Tibial artery (tissue), 4 donors: ENCODE results near the gene ZNF385D.
"Not testable (repeated sequence)": the region's sequence is repeated elsewhere in the genome, so short reads cannot be mapped to it uniquely, and the experiment has no call there.

ENCODE experiments used
- DNase-seq, 2 donors: peaks; one replicate each; pipeline ENCODE4 v3.0.0-alpha.2; 2019
- H3K27ac ChIP-seq, 2 donors: fragments of 200-600 bp; sonication (generic) in 1 of 2; 1 replicate in 1 of 2; 2 replicates in 1 of 2; pipeline ENCODE4 v1.5.1; 2018 to 2019; ENCODE audit warnings: mild to moderate bottlenecking in 1 of 2
- H3K27me3 ChIP-seq, 2 donors: fragments of 200-600 bp; sonication (generic) in 1 of 2; one replicate each; pipeline versions ENCODE4 v1.5.1 to v1.6.0; 2016 to 2019
- H3K36me3 ChIP-seq, 3 donors: fragments of 200-600 bp; sonication (generic) in 2 of 3; one replicate each; pipeline ENCODE4 v1.5.1; 2016 to 2019; ENCODE audit warnings: mild to moderate bottlenecking in 2 of 3
- H3K4me1 ChIP-seq, 4 donors: fragments of 200-600 bp; sonication (generic) in 2 of 4; 1 replicate in 3 of 4; 2 replicates in 1 of 4; pipeline ENCODE4 v1.5.1; 2016 to 2019
- H3K4me3 ChIP-seq, 2 donors: fragments of 200-600 bp; sonication (generic) in 1 of 2; 1 replicate in 1 of 2; 2 replicates in 1 of 2; pipeline ENCODE4 v1.5.1; 2018 to 2019; ENCODE audit warnings: mild to moderate bottlenecking in 2 of 2
- H3K9me3 ChIP-seq, 3 donors: fragments of 200-600 bp; sonication (generic) in 1 of 3; one replicate each; pipeline ENCODE4 v1.5.1; 2016 to 2019
- intact Hi-C: fragments of 100-400 bp; cut with DNase I; formaldehyde crosslinking; loops from one replicate; pipeline ENCODE4 v1.15.0; 2023; ENCODE audit warnings: low total_unique reads
- TF ChIP-seq, protein P1 (sequence below), 2 experiments: fragments of 200-600 bp in 1 of 2; fragments of 450-650 bp in 1 of 2; IDR thresholded peaks; one replicate each; pipeline ENCODE4 v1.5.1; 2017 to 2019; ENCODE audit warnings: antibody characterized with exemption in 2 of 2, mild to moderate bottlenecking in 1 of 2, moderate library complexity in 1 of 2

The ZNF385D gene

DNA sequence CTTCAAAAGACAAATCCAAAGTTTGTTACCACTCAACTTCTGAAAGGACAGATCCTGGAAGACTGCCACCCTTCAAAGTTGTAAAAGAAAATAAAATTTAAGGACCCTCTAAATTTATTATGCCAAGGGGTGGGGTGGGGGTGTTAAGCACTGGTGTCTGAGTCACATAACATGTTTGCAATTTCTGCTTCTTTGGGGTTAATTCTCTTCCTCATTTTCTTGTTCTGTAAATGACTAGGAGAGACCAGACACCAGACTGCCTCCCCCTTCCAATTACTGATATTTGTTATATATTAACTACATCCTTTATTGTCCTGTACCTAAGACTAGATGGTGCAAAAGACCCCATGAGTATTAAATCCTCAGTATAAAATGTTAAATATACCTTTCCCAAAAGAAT, 242.8 kb downstream of the ZNF385D start:
- H3K4me1 ChIP-seq, result no peaks in the 10 kb centered on the region
- H3K9me3 ChIP-seq, result no peaks in the 10 kb centered on the region
- intact Hi-C loops, result no loop called here
- H3K27ac ChIP-seq, result no peak overlapping the region
- no peaks in the 10 kb centered on the region for H3K27me3 ChIP-seq
- no peak for DNase-seq
- TF ChIP-seq, protein P1, sequence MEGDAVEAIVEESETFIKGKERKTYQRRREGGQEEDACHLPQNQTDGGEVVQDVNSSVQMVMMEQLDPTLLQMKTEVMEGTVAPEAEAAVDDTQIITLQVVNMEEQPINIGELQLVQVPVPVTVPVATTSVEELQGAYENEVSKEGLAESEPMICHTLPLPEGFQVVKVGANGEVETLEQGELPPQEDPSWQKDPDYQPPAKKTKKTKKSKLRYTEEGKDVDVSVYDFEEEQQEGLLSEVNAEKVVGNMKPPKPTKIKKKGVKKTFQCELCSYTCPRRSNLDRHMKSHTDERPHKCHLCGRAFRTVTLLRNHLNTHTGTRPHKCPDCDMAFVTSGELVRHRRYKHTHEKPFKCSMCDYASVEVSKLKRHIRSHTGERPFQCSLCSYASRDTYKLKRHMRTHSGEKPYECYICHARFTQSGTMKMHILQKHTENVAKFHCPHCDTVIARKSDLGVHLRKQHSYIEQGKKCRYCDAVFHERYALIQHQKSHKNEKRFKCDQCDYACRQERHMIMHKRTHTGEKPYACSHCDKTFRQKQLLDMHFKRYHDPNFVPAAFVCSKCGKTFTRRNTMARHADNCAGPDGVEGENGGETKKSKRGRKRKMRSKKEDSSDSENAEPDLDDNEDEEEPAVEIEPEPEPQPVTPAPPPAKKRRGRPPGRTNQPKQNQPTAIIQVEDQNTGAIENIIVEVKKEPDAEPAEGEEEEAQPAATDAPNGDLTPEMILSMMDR (IDR thresholded peaks at IDR 0.05), result no peak
- H3K36me3 ChIP-seq, result peaks cover 0 to 8% (median 0%) of the 10 kb centered on the region in 3 donors
- H3K4me3 ChIP-seq, result no peak overlapping the region

GRCh38 chr3:21505711-21506460, 245.1 kb downstream of the ZNF385D start:
- H3K36me3 ChIP-seq, result peaks cover 0 to 8% (median 0%) of the 10 kb centered on the region in 3 donors
- no peak overlapping the region for H3K4me3 ChIP-seq
- intact Hi-C loops, result no loop called here
- DNase-seq, result no peak
- no peaks in the 10 kb centered on the region for H3K9me3 ChIP-seq
- H3K4me1 ChIP-seq, result no peaks in the 10 kb centered on the region
- TF ChIP-seq, protein P1 (IDR thresholded peaks at IDR 0.05), result no peak
- H3K27ac ChIP-seq, result no peak overlapping the region
- no peaks in the 10 kb centered on the region for H3K27me3 ChIP-seq

- DNase-seq, result no peak
Measured at GRCh38 chr3:21502656-21503055, 248.4 kb downstream of the ZNF385D start.

GRCh38 chr3:21500834-21501233, 250.2 kb downstream of the ZNF385D start:
- H3K36me3 ChIP-seq, result no peaks in the 10 kb centered on the region
- intact Hi-C loops, result no loop called here
- no peaks in the 10 kb centered on the region for H3K9me3 ChIP-seq
- H3K27ac ChIP-seq, result no peak overlapping the region
- DNase-seq, result no peak
- H3K4me1 ChIP-seq, result no peaks in the 10 kb centered on the region
- no peaks in the 10 kb centered on the region for H3K27me3 ChIP-seq
- TF ChIP-seq, protein P1 (IDR thresholded peaks at IDR 0.05), result no peak
- H3K4me3 ChIP-seq, result no peak overlapping the region

More at GRCh38 chr3:21502656-21503055, 248.4 kb downstream of the ZNF385D start:
- H3K27ac ChIP-seq, result no peak overlapping the region
- H3K4me1 ChIP-seq, result no peaks in the 10 kb centered on the region
- no peaks in the 10 kb centered on the region for H3K27me3 ChIP-seq
- H3K4me3 ChIP-seq, result no peak overlapping the region
- TF ChIP-seq, protein P1 (IDR thresholded peaks at IDR 0.05), result no peak
- intact Hi-C loops, result no loop called here
- H3K9me3 ChIP-seq, result no peaks in the 10 kb centered on the region
- H3K36me3 ChIP-seq, result no peaks in the 10 kb centered on the region

DNA sequence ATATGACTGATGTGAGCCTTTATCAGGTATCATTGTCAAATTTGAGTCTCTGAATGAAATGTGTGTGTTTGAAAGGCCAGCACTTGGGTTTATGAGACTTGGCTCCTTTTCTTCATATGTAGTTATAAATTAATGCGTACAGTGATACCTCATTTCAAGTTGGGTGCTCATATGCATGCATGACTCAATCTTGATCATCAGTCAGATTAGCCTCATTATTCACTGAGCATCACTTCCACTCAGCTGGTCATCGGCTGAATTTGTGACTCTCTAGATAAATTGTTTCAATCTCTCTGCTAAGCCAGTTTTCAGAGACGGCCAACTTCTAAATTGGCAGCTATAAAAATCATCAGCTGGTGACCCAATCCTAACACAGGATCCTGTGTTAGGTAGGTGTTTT, 260.3 kb downstream of the ZNF385D start:
- H3K9me3 ChIP-seq, intact Hi-C loops, H3K27me3 ChIP-seq, H3K36me3 ChIP-seq, H3K27ac ChIP-seq, DNase-seq, H3K4me3 ChIP-seq: not testable (repeated sequence)
- peaks cover 0 to 10% (median 0%) of the 10 kb centered on the region in 4 donors for H3K4me1 ChIP-seq

GRCh38 chr3:21487520-21487919, 263.5 kb downstream of the ZNF385D start:
- Histone ChIP-seq H3K4me3 (no peak overlapping the region), H3K27me3 (no peaks in the 10 kb centered on the region), H3K27ac (no peak overlapping the region), H3K9me3 (no peaks in the 10 kb centered on the region), H3K4me1 (peaks cover 0 to 10% (median 0%) of the 10 kb centered on the region in 4 donors), H3K36me3 (no peaks in the 10 kb centered on the region)
- TF ChIP-seq, protein P1 (IDR thresholded peaks at IDR 0.05), result no peak
- intact Hi-C loops, result no loop called here
- DNase-seq, result no peak

GRCh38 chr3:21486024-21486935, 264.7 kb downstream of the ZNF385D start:
- H3K36me3 ChIP-seq, H3K27me3 ChIP-seq, H3K9me3 ChIP-seq, H3K27ac ChIP-seq, H3K4me3 ChIP-seq, intact Hi-C loops, DNase-seq: not testable (repeated sequence)
- peaks cover 0 to 10% (median 0%) of the 10 kb centered on the region in 4 donors for H3K4me1 ChIP-seq
